Measurements from ENCODE around the gene RNF212B.
A peak's percentile ranks its signal among the peaks of the same experiment; 100 is the strongest.

The RNF212B gene

GRCh38 chr14:23286020-23286901 is 48.5 kb downstream of the RNF212B start, which contains the start of gene HOMEZ:
HOMEZ (minus strand) TSS chr14:23286132; CDS start chr14:23285952, 180 bp downstream.
- in situ Hi-C loops (cut with MboI; ENCODE audit: low pct_unique_long_range_greater_than_20kb, low sequenced_read_pairs), result no loop called here
- peak; percentile 98 for DNase-seq

GRCh38 chr14:23286902-23287479 is 49.3 kb downstream of the RNF212B start:
- DNase-seq, result no peak
- in situ Hi-C loops (cut with MboI; ENCODE audit: low pct_unique_long_range_greater_than_20kb, low sequenced_read_pairs), result no loop called here

- DNase-seq, result peak; percentile 75
- in situ Hi-C loops (cut with MboI; ENCODE audit: low pct_unique_long_range_greater_than_20kb, low sequenced_read_pairs), result no loop called here
Measured at GRCh38 chr14:23294734-23295561, 57.2 kb downstream of the RNF212B start.

GRCh38 chr14:23296012-23296777 is 58.5 kb downstream of the RNF212B start:
- DNase-seq, result no peak
- in situ Hi-C loops (cut with MboI; ENCODE audit: low pct_unique_long_range_greater_than_20kb, low sequenced_read_pairs), result no loop called here

- in situ Hi-C loops (cut with MboI; ENCODE audit: low pct_unique_long_range_greater_than_20kb, low sequenced_read_pairs), result no loop called here
- no peak for DNase-seq
Measured at GRCh38 chr14:23297096-23297495, 59.4 kb downstream of the RNF212B start.

- DNase-seq, result no peak
- in situ Hi-C loops (cut with MboI; ENCODE audit: low pct_unique_long_range_greater_than_20kb, low sequenced_read_pairs), result no loop called here
Measured at GRCh38 chr14:23297611-23298277, 60.0 kb downstream of the RNF212B start.

GRCh38 chr14:23299211-23299957 is 61.6 kb downstream of the RNF212B start:
- peak; percentile 26 for DNase-seq
- in situ Hi-C loops (cut with MboI; ENCODE audit: low pct_unique_long_range_greater_than_20kb, low sequenced_read_pairs), result no loop called here

GRCh38 chr14:23299986-23300686 is 62.4 kb downstream of the RNF212B start:
- DNase-seq, result peak; percentile 35
- in situ Hi-C loops (cut with MboI; ENCODE audit: low pct_unique_long_range_greater_than_20kb, low sequenced_read_pairs), result no loop called here

- peak; percentile 38 for DNase-seq
- in situ Hi-C loops (cut with MboI; ENCODE audit: low pct_unique_long_range_greater_than_20kb, low sequenced_read_pairs), result no loop called here
Measured at GRCh38 chr14:23300687-23301223, 63.0 kb downstream of the RNF212B start.

- in situ Hi-C loops (cut with MboI; ENCODE audit: low pct_unique_long_range_greater_than_20kb, low sequenced_read_pairs), result no loop called here
- DNase-seq, result peak; percentile 99
Measured at GRCh38 chr14:23301288-23301968, 63.7 kb downstream of the RNF212B start.

GRCh38 chr14:23301969-23302289 is 64.2 kb downstream of the RNF212B start:
- DNase-seq, result no peak
- in situ Hi-C loops (cut with MboI; ENCODE audit: low pct_unique_long_range_greater_than_20kb, low sequenced_read_pairs), result no loop called here

GRCh38 chr14:23302290-23303225 is 64.8 kb downstream of the RNF212B start, which contains the start of gene PPP1R3E:
PPP1R3E (minus strand) TSS chr14:23302859; CDS start chr14:23302576, 283 bp downstream.
- in situ Hi-C loops (cut with MboI; ENCODE audit: low pct_unique_long_range_greater_than_20kb, low sequenced_read_pairs), result no loop called here
- DNase-seq, result peak; percentile 64

- in situ Hi-C loops (cut with MboI; ENCODE audit: low pct_unique_long_range_greater_than_20kb, low sequenced_read_pairs), result no loop called here
- peak; percentile 85 for DNase-seq
Measured at GRCh38 chr14:23306412-23307145, 68.8 kb downstream of the RNF212B start, which contains the start of gene BCL2L2. BCL2L2 (plus strand) TSS chr14:23306833; CDS start chr14:23307768, 935 bp downstream.

- in situ Hi-C loops (cut with MboI; ENCODE audit: low pct_unique_long_range_greater_than_20kb, low sequenced_read_pairs), result no loop called here
- no peak for DNase-seq
Measured at GRCh38 chr14:23307146-23307530, 69.4 kb downstream of the RNF212B start.
